Type B pancreatic cell (in vitro differentiated cells): ENCODE results near the gene KRTAP9-1. TPM values are rescaled to one million over a fixed set of nuclear protein-coding genes. Genes with fewer than 3 reads are reported as not detected.

Source experiments
- DNase-seq: peaks from one replicate; pipeline ENCODE4 v3.0.0; 2021; ENCODE audit warnings: mixed read lengths; ENCODE audit not compliant: unreplicated experiment; ENCODE audit errors: extremely low spot score
- H3K27ac Mint-ChIP-seq: 2 replicates; pipeline ENCODE4 v1.8.0; 2021; ENCODE audit warnings: mild to moderate bottlenecking, mixed read lengths
- H3K27me3 Mint-ChIP-seq: 2 replicates; pipeline ENCODE4 v1.8.0; 2021; ENCODE audit warnings: mixed read lengths
- H3K36me3 Mint-ChIP-seq: 2 replicates; pipeline ENCODE4 v1.8.0; 2021; ENCODE audit warnings: mixed read lengths
- H3K4me1 Mint-ChIP-seq: one replicate; pipeline ENCODE4 v1.8.0; 2021; ENCODE audit warnings: mixed read lengths; ENCODE audit not compliant: unreplicated experiment
- H3K4me3 Mint-ChIP-seq: 2 replicates; pipeline ENCODE4 v1.8.0; 2021; ENCODE audit warnings: mild to moderate bottlenecking, mixed read lengths
- H3K9me3 Mint-ChIP-seq: 2 replicates; pipeline ENCODE4 v1.8.0; 2021; ENCODE audit warnings: mixed read lengths
- total RNA-seq: library from RNA; stranded (reverse); gene quantifications from 2 replicates; pipeline ENCODE4 v1.2.1, GENCODE V29; 2021; ENCODE audit warnings: low replicate concordance
- TF ChIP-seq, protein P1 (sequence below): fragments of 200-600 bp; sonication (generic); conservative IDR thresholded peaks from 2 replicates; pipeline ENCODE4 v1.5.0; 2021; ENCODE audit warnings: antibody characterized with exemption, mild to moderate bottlenecking

Gene KRTAP9-1
- total RNA-seq, 1 donor from 2014 or later: not detected

DNA sequence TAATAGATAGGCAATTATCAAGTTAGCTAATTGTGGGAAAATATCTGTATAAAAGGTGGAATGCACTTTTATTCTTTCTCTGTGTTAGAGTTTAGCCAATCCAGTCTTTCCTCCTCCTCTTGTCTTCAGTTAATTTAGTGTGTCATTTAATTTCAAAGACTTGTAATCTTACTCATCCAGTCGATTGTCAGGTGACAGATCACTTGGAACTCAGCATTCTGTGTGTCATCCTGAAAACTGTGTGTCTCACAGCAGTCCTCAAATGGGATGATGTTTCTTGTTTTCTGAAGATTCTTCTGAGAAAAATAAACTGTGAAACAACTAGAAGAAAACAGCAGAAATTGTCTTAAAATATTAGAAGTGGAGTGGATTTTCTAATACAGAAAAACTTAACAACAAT is 4.7 kb upstream of the KRTAP9-1 start:
- Mint-ChIP-seq H3K9me3 (no peaks in the 10 kb centered on the region), H3K27ac (no peak overlapping the region), H3K36me3 (no peaks in the 10 kb centered on the region), H3K27me3 (peaks cover 12% of the 10 kb centered on the region), H3K4me1 (no peaks in the 10 kb centered on the region), H3K4me3 (no peak overlapping the region)
- no peak for DNase-seq
- TF ChIP-seq, protein P1, sequence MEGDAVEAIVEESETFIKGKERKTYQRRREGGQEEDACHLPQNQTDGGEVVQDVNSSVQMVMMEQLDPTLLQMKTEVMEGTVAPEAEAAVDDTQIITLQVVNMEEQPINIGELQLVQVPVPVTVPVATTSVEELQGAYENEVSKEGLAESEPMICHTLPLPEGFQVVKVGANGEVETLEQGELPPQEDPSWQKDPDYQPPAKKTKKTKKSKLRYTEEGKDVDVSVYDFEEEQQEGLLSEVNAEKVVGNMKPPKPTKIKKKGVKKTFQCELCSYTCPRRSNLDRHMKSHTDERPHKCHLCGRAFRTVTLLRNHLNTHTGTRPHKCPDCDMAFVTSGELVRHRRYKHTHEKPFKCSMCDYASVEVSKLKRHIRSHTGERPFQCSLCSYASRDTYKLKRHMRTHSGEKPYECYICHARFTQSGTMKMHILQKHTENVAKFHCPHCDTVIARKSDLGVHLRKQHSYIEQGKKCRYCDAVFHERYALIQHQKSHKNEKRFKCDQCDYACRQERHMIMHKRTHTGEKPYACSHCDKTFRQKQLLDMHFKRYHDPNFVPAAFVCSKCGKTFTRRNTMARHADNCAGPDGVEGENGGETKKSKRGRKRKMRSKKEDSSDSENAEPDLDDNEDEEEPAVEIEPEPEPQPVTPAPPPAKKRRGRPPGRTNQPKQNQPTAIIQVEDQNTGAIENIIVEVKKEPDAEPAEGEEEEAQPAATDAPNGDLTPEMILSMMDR: no peak

DNA sequence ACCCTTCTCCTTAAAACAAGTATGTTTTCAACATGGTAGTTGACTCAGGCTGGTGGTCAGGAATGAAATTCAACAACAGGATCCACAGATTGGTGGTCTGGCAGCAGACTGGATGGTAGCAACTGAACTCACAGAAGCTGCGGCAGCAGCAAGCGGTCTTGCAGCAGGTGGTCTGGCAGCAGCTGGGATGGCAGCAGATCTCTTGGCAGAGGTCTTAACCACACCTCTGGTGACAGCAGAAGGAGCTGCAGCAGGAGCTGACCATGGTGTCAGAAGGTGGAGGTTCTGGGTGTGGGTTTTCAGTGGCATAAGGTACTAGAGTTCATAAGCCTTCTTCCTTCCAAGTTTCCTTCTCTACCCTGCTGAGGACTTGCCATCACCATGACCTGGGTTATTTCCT is 2.8 kb upstream of the KRTAP9-1 start:
- no peaks in the 10 kb centered on the region for H3K9me3 Mint-ChIP-seq
- H3K36me3 Mint-ChIP-seq: no peaks in the 10 kb centered on the region

DNA sequence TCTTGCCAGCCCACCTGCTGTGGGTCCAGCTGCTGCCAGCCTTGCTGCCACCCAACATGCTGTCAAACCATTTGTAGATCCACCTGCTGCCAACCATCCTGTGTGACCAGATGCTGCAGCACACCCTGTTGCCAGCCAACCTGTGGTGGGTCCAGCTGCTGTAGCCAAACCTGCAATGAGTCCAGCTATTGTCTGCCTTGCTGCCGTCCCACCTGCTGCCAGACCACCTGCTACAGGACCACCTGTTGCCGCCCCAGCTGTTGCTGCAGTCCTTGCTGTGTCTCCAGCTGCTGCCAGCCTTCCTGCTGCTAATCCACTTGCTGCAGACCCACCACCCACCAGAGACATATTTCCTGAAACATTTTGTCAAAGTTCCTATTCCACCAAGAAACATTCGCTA is 641 bp downstream of the KRTAP9-1 start:
- TF ChIP-seq, protein P1: no peak
- no peak for DNase-seq
- Mint-ChIP-seq H3K4me1 (no peaks in the 10 kb centered on the region), H3K27ac (no peak overlapping the region), H3K4me3 (no peak overlapping the region), H3K36me3 (no peaks in the 10 kb centered on the region), H3K9me3 (no peaks in the 10 kb centered on the region), H3K27me3 (peaks cover 6% of the 10 kb centered on the region)

More for the DNA sequence above, 2.8 kb upstream of the KRTAP9-1 start:
- Mint-ChIP-seq H3K4me1 (no peaks in the 10 kb centered on the region), H3K27me3 (peaks cover 12% of the 10 kb centered on the region), H3K4me3 (no peak overlapping the region), H3K27ac (no peak overlapping the region)
- TF ChIP-seq, protein P1: no peak
- DNase-seq: no peak

- Mint-ChIP-seq H3K36me3 (no peaks in the 10 kb centered on the region), H3K27ac (no peak overlapping the region), H3K9me3 (no peaks in the 10 kb centered on the region), H3K4me3 (no peak overlapping the region), H3K27me3 (no peaks in the 10 kb centered on the region), H3K4me1 (no peaks in the 10 kb centered on the region)
- TF ChIP-seq, protein P1: no peak
- no peak for DNase-seq
Observed at GRCh38 chr17:41196068-41196467, 6.4 kb downstream of the KRTAP9-1 start.

DNA sequence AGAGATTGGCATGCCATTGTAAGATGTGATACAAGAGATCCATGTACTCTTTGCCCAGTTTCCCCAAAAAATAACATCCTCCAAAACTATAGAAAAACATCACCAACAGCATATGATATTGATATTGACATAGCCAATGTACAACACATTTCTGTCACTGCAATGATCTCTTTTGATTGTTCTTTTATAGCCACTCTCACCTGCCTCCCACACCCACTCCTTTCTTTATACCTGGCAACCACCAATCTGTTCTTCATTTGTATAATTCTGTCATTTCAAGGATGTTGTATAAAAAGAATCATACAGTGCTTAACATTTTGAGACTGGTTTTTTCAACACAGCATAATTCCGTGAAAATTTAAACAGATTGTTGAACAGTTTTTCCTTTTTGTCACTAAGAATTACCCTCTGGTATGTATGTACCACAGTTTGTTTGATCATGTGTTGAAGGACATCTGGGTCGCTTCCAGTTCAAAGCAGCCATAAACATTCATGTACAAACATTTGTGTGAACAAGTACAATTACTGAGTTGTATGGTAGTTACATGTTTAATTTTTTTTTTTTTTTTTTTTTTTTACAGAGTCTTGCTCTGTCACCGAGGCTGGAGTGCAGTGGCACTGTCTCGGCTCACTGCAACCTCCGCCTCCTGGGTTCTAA is 9.9 kb downstream of the KRTAP9-1 start:
- DNase-seq: no peak
- Mint-ChIP-seq H3K36me3 (no peaks in the 10 kb centered on the region), H3K27me3 (no peaks in the 10 kb centered on the region), H3K9me3 (no peaks in the 10 kb centered on the region), H3K27ac (no peak overlapping the region), H3K4me1 (no peaks in the 10 kb centered on the region), H3K4me3 (no peak overlapping the region)
- TF ChIP-seq, protein P1: no peak
